ENCODE results near the gene HNRNPAB.
"Not testable (repeated sequence)": the region's sequence is repeated elsewhere in the genome, so short reads cannot be mapped to it uniquely, and the experiment has no call there.

Gene HNRNPAB

DNA sequence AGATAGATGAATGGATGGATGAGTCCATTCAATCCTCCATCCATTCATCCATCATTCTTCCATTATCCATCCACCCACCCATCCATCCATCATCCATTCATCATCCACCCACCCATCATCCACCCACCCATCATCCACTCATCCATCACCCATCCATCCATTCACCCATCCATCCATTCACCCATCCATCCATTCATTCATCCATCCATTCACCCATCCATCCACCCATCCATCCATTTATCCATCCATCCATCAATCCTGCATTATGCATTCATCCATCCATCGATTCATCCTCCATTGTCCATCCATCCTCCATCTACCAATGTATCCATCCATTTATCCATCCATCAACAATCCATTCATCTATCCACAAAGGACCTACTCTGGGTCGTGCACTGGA is 41.1 kb downstream of the HNRNPAB start:
- no peak for ATAC-seq
- DNase-seq, result no peak

DNA sequence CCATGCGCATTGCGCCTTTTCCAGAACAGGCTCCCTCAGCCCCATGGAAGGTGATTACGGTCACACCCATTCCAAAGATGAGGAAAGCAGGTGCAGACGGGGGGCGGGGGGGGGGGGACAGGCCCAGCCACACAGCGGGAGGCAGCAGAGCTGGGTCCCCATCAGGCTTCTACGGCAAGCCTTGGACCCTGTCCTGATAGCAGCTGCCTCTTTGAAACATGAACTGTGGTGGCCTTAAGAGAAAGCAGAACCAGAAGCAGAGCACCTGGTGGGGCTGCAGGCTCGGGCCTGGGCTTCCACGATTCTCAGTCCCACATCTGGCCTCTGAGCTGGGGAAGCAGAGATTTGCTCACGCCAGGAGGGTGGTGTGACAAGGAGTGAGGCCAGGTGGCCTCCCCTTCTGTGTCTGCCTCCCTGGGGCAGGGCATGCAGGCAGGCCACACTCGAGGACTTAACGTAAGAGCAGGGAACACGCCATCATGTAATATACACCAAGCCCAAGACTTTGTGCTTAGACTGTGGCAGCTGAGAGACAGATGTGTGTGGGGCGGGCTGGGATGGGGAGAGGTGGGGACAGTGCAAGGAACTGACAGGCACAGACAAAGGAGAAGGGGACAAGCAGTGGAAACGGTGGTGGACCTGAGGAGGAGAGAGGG is 42.4 kb downstream of the HNRNPAB start:
- DNase-seq, result no peak
- ATAC-seq, result no peak

DNA sequence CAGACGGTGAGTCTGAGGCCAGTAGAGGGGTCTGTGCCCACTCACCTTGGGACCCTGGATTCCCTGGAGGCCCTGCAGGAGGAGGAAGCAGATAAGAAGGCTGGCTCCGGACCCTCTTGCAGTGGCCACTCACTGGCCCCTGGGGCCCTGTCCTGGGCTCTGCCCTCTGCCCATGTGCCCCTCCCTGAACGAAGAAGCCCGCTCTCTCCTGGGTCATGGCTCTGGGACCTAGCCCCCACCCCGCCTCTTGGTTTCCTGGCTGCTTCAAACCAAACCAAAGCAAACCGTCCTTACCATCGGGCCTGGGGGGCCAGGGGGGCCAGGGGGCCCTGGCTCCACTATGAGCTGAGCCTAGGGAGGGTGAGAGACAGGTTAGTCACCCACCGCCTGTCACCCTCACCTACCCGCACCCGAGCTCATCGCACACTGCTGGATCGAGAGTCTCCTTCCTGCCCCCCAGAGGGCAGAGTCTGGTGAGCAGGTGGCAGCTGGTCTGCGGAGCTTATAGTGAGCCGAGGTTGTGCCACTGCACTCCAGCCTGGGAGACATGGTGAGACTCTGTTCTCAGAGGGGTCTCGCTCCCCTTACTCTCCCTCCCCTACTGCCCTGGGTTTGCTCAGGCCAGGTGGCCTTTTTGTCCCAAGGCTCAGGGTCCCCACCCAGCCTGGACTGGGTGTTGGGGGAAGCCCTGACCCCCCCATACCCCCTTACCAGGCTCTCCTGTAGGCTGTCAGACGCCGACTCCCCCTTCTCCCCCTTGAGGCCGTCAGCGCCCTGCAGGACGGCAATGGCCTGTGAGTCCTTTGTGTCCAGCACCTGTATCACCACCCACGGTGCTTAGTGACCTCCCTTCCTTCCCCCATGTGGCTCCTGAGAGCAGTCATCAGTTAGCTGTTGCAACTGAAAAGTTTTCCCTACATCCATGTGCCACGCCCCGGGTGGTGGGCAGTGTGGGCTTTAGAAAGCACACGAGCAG is 43.4 kb downstream of the HNRNPAB start:
- no peak for DNase-seq
- peak; percentile 70 for ATAC-seq

DNA sequence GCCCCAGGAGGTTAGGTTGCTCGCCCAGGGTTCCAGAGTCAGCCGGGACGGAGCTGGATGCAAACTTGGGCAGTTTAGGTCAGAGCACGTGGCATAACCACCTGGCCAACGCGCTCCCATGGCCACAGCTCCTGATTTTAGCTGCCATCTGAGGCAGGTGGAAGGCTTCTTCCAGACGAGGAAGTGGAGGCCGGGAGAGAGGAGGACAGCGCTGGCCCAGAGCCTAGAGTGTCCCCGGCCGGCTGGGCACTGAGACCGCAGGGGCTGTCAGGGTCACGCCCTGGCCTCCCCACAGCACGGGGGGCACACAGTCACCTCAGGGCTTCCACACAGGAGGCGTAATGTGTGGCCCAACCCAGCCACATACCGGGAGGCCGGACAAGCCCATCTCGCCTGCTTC is 44.4 kb downstream of the HNRNPAB start:
- ATAC-seq (no peak), DNase-seq (no peak)

DNA sequence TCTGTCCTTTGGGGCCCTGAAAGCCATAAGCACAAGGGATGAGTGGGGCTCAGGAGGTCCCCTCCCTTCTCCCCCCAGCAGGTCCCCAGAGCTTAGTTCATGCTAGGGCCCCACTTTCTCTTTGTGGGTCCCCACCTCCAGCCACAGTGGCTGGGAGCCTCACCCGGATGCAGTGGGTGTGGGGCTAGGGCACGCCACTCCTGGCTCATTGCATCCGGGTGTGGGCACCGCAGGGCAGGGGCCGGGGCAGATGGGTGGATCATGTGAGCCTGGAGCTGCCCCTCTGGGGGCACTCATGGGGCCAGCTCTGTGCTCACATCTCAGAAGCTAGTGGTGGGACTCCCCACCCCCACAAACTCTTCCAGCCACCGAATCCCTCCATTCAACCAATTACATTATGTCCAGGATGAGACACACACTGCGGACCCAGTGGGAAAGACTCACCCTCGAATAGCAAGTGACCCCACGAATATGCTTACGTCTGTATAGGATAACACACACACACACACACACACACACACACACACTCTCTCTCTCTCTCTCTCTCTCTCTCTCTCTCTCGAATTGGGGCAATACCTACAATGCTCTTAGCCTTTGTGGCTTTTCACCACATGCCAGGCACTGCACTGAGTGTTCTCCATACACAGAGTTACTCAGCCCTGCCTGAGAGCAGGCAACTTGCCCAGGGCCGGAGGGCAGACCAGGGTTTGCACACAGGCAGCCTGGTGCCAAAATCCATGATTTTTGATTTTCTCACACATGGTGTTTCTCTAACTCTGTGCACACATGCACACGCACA is 45.1 kb downstream of the HNRNPAB start:
- ATAC-seq (peak; percentile 83), DNase-seq (peak; percentile 54)

DNA sequence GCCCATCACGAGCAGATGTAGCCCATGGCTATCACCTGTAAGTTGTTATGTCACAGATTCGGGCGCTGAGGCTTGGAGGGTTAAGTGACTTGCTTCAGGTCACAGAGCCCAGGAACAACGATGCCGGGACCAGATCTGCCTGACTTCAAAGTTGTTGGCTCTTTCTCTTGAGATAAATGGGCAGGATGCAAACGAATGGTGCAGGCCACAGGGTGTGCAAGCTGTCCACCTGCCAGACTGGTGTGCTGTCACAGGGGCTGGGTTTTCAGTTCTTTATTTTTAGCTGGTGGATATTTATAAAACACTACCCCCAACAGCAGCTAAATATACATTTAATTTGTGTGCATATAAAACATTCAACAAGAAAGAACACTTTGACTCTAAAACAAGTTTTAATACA is 45.9 kb downstream of the HNRNPAB start:
- DNase-seq (no peak), ATAC-seq (no peak)

DNA sequence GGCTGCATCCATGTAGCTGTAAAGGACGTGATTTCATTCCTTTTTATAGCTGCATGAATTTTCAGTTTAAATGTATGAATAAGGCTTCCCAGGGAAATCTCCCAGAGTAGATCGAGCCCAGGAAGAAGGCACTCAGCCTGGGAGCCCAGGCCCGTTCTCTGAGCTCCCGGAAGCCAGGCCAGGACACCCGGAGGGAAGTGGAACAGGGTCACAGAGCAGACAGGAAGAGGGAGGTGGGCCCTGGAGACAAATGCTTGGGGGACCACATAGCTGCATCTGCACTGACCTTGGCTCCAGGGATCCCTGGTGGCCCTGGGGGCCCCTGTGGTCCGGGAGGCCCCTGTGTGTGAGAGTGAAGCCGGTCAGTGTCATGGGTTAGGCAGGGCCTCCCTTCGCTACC is 47.9 kb downstream of the HNRNPAB start:
- DNase-seq (no peak), ATAC-seq (no peak)

DNA sequence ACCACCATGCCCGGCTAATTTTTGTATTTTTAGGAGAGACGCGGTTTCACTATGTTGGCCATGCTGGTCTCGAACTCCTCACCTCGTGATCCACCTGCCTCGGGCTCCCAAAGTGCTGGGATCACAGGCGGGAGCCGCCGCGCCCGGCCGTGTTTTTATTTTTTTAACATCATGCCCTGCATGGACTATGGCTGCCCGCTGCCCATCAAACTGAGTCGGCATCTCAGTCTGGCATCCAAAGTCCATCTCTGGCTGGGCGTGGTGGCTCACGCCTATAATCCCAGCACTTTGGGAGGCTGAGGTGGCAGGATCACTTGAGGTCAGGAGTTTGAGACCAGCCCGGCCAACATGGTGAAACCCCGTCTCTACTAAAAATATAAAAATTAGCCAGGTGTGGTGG is 49.3 kb downstream of the HNRNPAB start:
- ATAC-seq, DNase-seq: not testable (repeated sequence)

DNA sequence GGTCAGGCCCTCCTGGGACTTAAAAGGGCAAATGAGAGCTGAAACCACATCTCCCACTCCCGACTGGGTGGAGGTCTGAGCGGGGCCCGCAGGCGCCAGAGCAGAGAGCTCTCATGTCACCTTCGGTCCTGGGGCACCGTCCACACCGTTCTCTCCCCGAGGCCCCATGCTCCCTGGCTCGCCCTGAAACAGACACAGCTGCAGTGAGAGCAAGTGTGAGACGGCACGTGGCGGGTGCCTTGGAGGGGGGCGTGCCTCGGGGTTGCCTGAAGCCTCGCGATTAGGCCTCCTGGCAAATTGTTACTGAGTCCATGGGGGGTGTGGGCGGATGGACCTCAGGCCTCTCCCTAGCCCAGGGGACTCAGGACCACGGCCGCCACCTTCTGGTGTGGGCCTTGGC is 52.4 kb downstream of the HNRNPAB start:
- no peak for ATAC-seq
- no peak for DNase-seq

DNA sequence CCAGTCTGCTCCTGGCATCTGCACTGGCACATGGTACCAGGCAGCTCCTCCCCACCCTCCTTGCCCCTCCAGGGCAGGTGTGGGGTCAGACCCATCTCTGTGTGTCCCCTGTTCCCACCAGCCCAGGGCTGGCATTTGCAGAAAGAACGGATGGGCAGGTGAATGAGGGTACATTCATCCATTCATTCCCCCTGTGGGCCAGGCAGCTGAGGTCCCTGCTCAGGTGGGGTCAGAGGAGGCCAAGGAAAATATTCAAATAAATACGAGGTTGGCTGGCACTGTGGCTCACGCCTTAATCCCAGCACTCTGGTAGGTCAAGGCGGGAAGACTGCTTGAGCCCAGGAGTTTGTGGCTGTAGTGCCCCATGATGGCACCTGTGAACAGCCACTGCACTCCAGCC is 53.3 kb downstream of the HNRNPAB start:
- no peak for DNase-seq
- ATAC-seq, result peak; percentile 7

DNA sequence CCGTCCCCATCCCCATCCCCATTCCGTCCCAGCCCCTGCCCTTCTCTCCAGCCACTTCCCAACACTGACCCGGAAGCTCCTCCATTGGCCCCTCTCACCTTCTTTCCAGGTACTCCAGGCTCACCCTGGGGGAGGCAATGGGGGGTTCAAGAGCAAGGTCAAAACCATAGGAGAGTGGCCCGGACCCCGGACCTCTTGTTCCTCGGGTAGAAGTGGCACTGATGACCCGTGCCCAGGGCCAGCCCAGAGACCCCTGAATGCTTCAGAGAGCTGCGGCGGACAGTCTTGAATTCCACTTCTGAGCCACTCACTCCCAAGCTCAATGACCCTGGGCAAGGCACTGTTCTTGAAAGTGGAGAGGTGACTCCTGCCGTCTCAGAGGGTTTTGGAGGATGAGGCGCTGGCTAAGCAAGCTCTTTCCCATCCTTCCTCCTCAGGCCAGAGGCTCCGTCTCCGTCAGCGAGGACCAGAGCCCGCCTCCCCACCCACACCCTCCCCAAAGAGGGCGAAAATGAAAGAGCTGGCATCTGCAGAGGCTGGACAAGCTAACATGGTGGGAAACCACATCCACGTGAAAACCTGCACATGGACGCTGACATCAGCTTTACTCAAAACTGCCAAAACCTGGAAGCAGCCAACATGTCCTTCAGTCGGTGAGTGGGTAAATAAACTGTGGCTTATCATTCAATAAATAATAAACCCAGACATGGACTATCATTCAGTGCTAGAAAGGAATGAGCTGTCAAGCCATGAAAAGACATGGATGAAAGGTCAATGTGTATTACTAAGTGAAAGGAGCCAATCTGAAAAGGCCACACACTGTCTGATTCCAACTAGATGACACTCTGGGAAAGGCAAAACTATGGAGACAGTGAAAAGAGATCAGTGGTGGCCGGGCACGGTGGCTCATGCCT is 55.5 kb downstream of the HNRNPAB start:
- ATAC-seq, result no peak

More for the DNA sequence above, 55.5 kb downstream of the HNRNPAB start:
- DNase-seq, result no peak

Data from stimulated activated naive CD8-positive, alpha-beta T cell treated with anti-CD3 and anti-CD28 coated beads, Interleukin-15, Interleukin-2, amounts not matched to agents 100 U/mL and 50 U/mL, for 24 hours (primary cell).